Measurements from ENCODE around the gene HOXC10. TPM values are rescaled to one million over a fixed set of nuclear protein-coding genes. Genes with fewer than 3 reads are reported as not detected.

HOXC10 gene
- total RNA-seq, 3 donors from 2014 or later (not counting 1 experiment from before 2014, with no cell fraction given) = not detected

DNA sequence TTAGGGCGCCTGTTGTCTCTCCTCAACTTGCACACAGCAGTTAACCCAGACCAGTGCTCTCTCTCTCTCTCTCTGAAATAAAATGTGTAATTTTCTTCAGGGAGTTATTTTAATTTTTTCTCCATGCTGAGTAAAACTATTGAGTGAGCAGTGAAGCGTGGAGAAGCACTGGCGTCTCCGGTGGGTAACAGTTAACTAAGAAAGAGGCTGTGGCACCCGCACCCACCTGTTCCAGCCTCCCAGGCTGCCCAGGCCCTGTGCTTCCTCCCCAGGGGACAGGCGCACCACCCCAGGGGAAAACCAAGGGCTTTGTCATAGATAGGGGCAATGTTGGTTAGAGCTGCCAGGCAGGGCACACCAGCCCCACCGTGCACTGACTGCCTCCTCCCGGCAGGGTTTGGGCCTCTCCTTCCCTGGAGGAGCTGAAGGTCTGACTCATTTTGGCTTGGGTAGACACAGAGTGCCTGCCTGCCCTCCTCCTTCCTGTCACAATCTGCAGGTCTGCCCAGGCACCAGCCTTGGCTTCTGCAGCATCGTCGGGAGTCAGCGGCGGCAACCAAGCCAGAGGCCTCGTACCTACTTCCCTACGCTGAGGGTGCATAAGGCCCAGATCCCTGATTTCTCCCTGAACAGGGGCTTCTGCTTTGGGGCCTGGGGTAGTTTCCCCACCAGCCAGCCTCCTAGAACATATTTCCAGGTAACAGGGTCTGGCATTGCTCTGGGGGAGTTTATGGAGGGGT is 51.8 kb downstream of the HOXC10 start:
- Histone ChIP-seq H3K36me3 (ENCODE audit: control insufficient read depth, insufficient read depth, low read length) (no peaks in the 10 kb centered on the region), H3K27me3 (ENCODE audit: control insufficient read depth, insufficient read depth, low read length) (peaks cover 82% of the 10 kb centered on the region), H3K4me3 (ENCODE audit: low read length) (no peak overlapping the region), H3K9me3 (ENCODE audit: control insufficient read depth, insufficient read depth, low read length) (peaks cover 9% of the 10 kb centered on the region), H3K27ac (ENCODE audit: low read length) (no peak overlapping the region), H3K4me1 (ENCODE audit: control insufficient read depth, insufficient read depth, low read length) (peaks cover 26% of the 10 kb centered on the region)
- Mint-ChIP-seq H3K36me3 (no peaks in the 10 kb centered on the region), H3K9me3 (peaks cover 0 to 2% of the 10 kb centered on the region in 2 donors), H3K4me3 (no peak overlapping the region), H3K27me3 (ENCODE audit: low read depth in 2 of 2) (peaks cover 85 to 88% of the 10 kb centered on the region in 2 donors), H3K27ac (no peak overlapping the region), H3K4me1 (peaks cover 23 to 27% of the 10 kb centered on the region in 2 donors)
- intact Hi-C loops (cut with micrococcal nuclease) = loop anchor here (10.0 kb wide), 1 partner anchor 48 kb away; no protein-coding TSS in a partner anchor
- ATAC-seq (no peak), DNase-seq (no peak)
- WGBS (ENCODE audit: insufficient coverage) = 68% methylated on average over 14 of the region's 14 CpGs
- TF ChIP-seq, protein P1, sequence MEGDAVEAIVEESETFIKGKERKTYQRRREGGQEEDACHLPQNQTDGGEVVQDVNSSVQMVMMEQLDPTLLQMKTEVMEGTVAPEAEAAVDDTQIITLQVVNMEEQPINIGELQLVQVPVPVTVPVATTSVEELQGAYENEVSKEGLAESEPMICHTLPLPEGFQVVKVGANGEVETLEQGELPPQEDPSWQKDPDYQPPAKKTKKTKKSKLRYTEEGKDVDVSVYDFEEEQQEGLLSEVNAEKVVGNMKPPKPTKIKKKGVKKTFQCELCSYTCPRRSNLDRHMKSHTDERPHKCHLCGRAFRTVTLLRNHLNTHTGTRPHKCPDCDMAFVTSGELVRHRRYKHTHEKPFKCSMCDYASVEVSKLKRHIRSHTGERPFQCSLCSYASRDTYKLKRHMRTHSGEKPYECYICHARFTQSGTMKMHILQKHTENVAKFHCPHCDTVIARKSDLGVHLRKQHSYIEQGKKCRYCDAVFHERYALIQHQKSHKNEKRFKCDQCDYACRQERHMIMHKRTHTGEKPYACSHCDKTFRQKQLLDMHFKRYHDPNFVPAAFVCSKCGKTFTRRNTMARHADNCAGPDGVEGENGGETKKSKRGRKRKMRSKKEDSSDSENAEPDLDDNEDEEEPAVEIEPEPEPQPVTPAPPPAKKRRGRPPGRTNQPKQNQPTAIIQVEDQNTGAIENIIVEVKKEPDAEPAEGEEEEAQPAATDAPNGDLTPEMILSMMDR (IDR thresholded peaks at IDR 0.05) = no peak

DNA sequence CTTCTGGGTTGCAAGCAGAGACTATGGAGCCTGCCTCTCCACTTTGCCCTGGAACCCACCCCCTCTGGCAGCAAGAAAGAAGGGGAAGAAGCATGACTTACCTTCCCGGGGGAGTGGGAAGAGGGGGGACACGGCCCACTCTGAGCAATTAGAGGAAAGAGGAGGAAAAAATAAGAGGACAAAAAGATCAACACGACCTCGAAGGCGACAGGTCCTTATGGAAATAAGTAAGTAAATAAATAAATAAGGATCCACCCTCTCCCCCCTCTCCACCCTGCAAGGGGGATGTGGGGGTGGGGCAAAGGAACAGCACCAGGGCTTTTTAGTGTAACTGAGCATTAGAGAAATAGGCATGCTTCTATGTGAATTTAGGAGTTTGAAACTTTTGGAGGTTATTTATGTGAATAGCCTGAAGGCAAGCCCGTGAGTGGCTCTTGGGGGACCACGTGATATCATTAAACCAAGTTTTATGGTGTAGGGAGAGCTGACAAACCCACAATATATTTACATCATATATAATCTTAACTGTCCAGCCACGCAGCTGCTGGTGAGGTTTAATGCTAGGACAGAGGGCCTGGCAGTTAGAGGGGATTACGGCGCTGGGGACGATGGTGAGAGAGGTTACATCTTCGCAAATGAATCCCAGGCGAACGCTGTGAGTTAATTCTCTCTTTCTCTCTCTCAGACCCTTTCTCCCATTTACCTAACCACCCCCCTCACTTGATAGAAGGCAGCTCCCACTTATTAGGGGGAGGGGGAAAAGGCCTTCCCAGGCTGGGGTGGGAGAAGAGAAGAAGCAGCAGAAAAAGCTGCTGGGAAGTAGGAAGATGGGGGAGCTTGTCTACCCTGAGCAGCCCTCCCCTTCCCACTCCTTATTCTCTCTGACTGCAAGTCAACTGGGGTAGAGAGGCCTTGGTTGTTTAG is 52.7 kb downstream of the HOXC10 start:
- Mint-ChIP-seq H3K4me3 (no peak overlapping the region), H3K36me3 (no peaks in the 10 kb centered on the region), H3K9me3 (peaks cover 0 to 2% of the 10 kb centered on the region in 2 donors), H3K4me1 (peaks cover 23 to 24% of the 10 kb centered on the region in 2 donors), H3K27ac (no peak overlapping the region), H3K27me3 (ENCODE audit: low read depth in 2 of 2) (peaks cover 84 to 86% of the 10 kb centered on the region in 2 donors)
- no peak overlapping the region for H3K4me3 ChIP-seq (ENCODE audit: low read length)
- intact Hi-C loops (cut with micrococcal nuclease) = loop anchor here (10.0 kb wide), 1 partner anchor 47 kb away; no protein-coding TSS in a partner anchor
- H3K9me3 ChIP-seq (ENCODE audit: control insufficient read depth, insufficient read depth, low read length) = peaks cover 4% of the 10 kb centered on the region
- H3K4me1 ChIP-seq (ENCODE audit: control insufficient read depth, insufficient read depth, low read length) = peaks cover 25% of the 10 kb centered on the region
- H3K27ac ChIP-seq (ENCODE audit: low read length) = no peak overlapping the region
- DNase-seq (no peak), ATAC-seq (no peak)
- WGBS (ENCODE audit: insufficient coverage) = 66% methylated on average over 5 of the region's 14 CpGs
- H3K36me3 ChIP-seq (ENCODE audit: control insufficient read depth, insufficient read depth, low read length) = no peaks in the 10 kb centered on the region
- peaks cover 80% of the 10 kb centered on the region for H3K27me3 ChIP-seq (ENCODE audit: control insufficient read depth, insufficient read depth, low read length)
- TF ChIP-seq, protein P1 (IDR thresholded peaks at IDR 0.05) = no peak

DNA sequence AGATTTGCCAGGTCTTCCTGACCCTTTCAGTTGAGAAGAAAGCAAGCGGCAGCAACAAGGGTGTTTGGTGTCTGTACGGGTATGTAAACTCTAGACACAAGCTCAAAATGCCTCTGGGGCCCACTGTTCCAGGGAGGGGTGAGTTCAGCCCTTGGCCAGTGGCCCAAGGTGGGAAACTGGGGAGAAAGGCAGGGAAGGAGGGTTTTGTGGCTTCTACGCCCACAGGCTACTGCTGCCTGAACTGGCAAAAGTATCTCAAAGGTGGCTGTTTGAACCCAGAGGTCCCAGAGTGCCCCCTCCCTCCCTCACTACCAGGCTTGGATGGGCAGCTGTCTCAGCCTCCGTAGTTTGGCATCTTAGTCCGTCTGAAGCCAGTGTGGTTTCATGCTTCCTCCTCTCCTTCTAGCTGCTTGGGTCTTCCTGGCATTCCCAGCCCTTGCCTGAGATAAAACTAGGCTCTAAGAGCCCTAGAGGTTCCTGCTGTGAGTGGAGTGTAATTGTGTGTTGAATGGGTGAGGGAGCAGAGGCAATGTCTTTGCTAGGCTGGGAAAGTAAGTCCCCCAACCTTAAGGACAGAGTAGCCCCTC is 53.4 kb downstream of the HOXC10 start:
- Mint-ChIP-seq H3K9me3 (no peaks in the 10 kb centered on the region), H3K4me1 (peaks cover 15 to 16% of the 10 kb centered on the region in 2 donors), H3K4me3 (no peak overlapping the region), H3K27me3 (ENCODE audit: low read depth in 2 of 2) (peaks cover 84 to 86% of the 10 kb centered on the region in 2 donors), H3K27ac (no peak overlapping the region), H3K36me3 (no peaks in the 10 kb centered on the region)
- no peak for DNase-seq
- peaks cover 17% of the 10 kb centered on the region for H3K4me1 ChIP-seq (ENCODE audit: control insufficient read depth, insufficient read depth, low read length)
- intact Hi-C loops (cut with micrococcal nuclease) = loop anchor here (10.0 kb wide), 1 partner anchor 46 kb away; no protein-coding TSS in a partner anchor
- no peak overlapping the region for H3K27ac ChIP-seq (ENCODE audit: low read length)
- WGBS (ENCODE audit: insufficient coverage) = 54% methylated on average over 5 of the region's 5 CpGs
- H3K4me3 ChIP-seq (ENCODE audit: low read length) = no peak overlapping the region
- no peaks in the 10 kb centered on the region for H3K9me3 ChIP-seq (ENCODE audit: control insufficient read depth, insufficient read depth, low read length)
- no peaks in the 10 kb centered on the region for H3K36me3 ChIP-seq (ENCODE audit: control insufficient read depth, insufficient read depth, low read length)
- peaks cover 79% of the 10 kb centered on the region for H3K27me3 ChIP-seq (ENCODE audit: control insufficient read depth, insufficient read depth, low read length)
- TF ChIP-seq, protein P1 (IDR thresholded peaks at IDR 0.05) = no peak
- ATAC-seq = no peak

Measured in natural killer cell (primary cell).